GM12874 (cell line): Measurements from ENCODE around the gene SLC5A1.

ENCODE experiments used
- CTCF ChIP-seq: IDR thresholded peaks from 2 replicates; pipeline ENCODE4 v1.5.1; 2011; ENCODE audit warnings: low read depth, mild to moderate bottlenecking, control low read depth, low read length, moderate library complexity; ENCODE audit not compliant: insufficient read depth

The SLC5A1 gene

GRCh38 chr22:32122899-32123298 is 79.8 kb downstream of the SLC5A1 start:
- TF ChIP-seq CTCF = no peak

GRCh38 chr22:32123657-32124056 is 80.6 kb downstream of the SLC5A1 start:
- no peak for TF ChIP-seq CTCF

- no peak for TF ChIP-seq CTCF
These were observed 84.8 kb downstream of the SLC5A1 start for GRCh38 chr22:32127904-32128303.

- TF ChIP-seq CTCF = no peak
These were observed 87.4 kb downstream of the SLC5A1 start for GRCh38 chr22:32130464-32130863.

- TF ChIP-seq CTCF = no peak
These were observed 89.1 kb downstream of the SLC5A1 start for GRCh38 chr22:32132126-32132525.

- no peak for TF ChIP-seq CTCF
These were observed 89.7 kb downstream of the SLC5A1 start for GRCh38 chr22:32132783-32133182.

- peak; percentile 40; the same call in 1 of the 2 replicates for TF ChIP-seq CTCF
These were observed 97.6 kb downstream of the SLC5A1 start for GRCh38 chr22:32140688-32141087.

- no peak for TF ChIP-seq CTCF
These were observed 99.5 kb downstream of the SLC5A1 start for GRCh38 chr22:32142600-32142999.
